GM12801 (cell line): ENCODE data around the gene AQP4.

Experiments used
- CTCF ChIP-seq: IDR thresholded peaks from one replicate; pipeline ENCODE4 v1.5.1; 2011; ENCODE audit warnings: control low read depth; ENCODE audit not compliant: insufficient read length; ENCODE audit errors: extremely low read depth

The AQP4 gene

GRCh38 chr18:26864658-26865057 lies 849 bp downstream of the AQP4 start:
- TF ChIP-seq CTCF = no peak

- TF ChIP-seq CTCF = no peak
These were observed 1.5 kb downstream of the AQP4 start for GRCh38 chr18:26863921-26864497.

- no peak for TF ChIP-seq CTCF
These were observed 2.2 kb downstream of the AQP4 start for GRCh38 chr18:26863122-26863879.

GRCh38 chr18:26862084-26862483 lies 3.4 kb downstream of the AQP4 start:
- no peak for TF ChIP-seq CTCF

- TF ChIP-seq CTCF = no peak
These were observed 11.1 kb downstream of the AQP4 start for GRCh38 chr18:26854292-26854881.

GRCh38 chr18:26853401-26853800 lies 12.1 kb downstream of the AQP4 start:
- no peak for TF ChIP-seq CTCF

- no peak for TF ChIP-seq CTCF
These were observed 21.7 kb downstream of the AQP4 start for GRCh38 chr18:26843760-26844159.
